RWPE2 (cell line): ENCODE measurements around the gene PDE4C.

Source experiments
- ATAC-seq: fragments of 200-7000 bp; cut with Tn5 transposase; 3 replicates; pipeline ENCODE4 v1.9.1; 2021; ENCODE audit warnings: low read depth
- DNase-seq: peaks from one replicate; pipeline ENCODE4 v3.0.0-alpha.2; 2020; ENCODE audit warnings: low spot score
- H3K27ac ChIP-seq: fragments of 450-650 bp; 2 replicates; pipeline ENCODE4 v1.5.1; 2017; ENCODE audit warnings: mild to moderate bottlenecking; ENCODE audit not compliant: poor library complexity, severe bottlenecking
- H3K27me3 ChIP-seq: fragments of 250-450 bp; sonication (Bioruptor Pico); 2 replicates; pipeline ENCODE4 v1.5.1; 2021; ENCODE audit warnings: mild to moderate bottlenecking, moderate library complexity; ENCODE audit not compliant: insufficient read depth, poor library complexity, severe bottlenecking
- H3K36me3 ChIP-seq: fragments of 250-450 bp; sonication (Bioruptor Pico); 2 replicates; pipeline ENCODE4 v1.5.1; 2020; ENCODE audit warnings: low read depth, mild to moderate bottlenecking, moderate library complexity
- H3K4me1 ChIP-seq: fragments of 250-450 bp; sonication (Bioruptor Pico); 2 replicates; pipeline ENCODE4 v1.5.1; 2021; ENCODE audit warnings: mild to moderate bottlenecking, moderate library complexity; ENCODE audit not compliant: insufficient read depth, poor library complexity, severe bottlenecking
- H3K4me3 ChIP-seq: fragments of 250-450 bp; sonication (Bioruptor Pico); 2 replicates; pipeline ENCODE4 v1.5.1; 2021; ENCODE audit warnings: mild to moderate bottlenecking, moderate library complexity; ENCODE audit not compliant: severe bottlenecking
- H3K9me3 ChIP-seq: fragments of 250-450 bp; sonication (Bioruptor Pico); 2 replicates; pipeline ENCODE4 v1.5.1; 2021; ENCODE audit warnings: mild to moderate bottlenecking, moderate library complexity; ENCODE audit not compliant: severe bottlenecking
- TF ChIP-seq, protein P1 (sequence below): fragments of 450-650 bp; IDR thresholded peaks from one replicate; pipeline ENCODE4 v1.5.1; 2017; ENCODE audit warnings: mild to moderate bottlenecking, moderate library complexity; ENCODE audit not compliant: poor library complexity, severe bottlenecking

PDE4C gene

DNA sequence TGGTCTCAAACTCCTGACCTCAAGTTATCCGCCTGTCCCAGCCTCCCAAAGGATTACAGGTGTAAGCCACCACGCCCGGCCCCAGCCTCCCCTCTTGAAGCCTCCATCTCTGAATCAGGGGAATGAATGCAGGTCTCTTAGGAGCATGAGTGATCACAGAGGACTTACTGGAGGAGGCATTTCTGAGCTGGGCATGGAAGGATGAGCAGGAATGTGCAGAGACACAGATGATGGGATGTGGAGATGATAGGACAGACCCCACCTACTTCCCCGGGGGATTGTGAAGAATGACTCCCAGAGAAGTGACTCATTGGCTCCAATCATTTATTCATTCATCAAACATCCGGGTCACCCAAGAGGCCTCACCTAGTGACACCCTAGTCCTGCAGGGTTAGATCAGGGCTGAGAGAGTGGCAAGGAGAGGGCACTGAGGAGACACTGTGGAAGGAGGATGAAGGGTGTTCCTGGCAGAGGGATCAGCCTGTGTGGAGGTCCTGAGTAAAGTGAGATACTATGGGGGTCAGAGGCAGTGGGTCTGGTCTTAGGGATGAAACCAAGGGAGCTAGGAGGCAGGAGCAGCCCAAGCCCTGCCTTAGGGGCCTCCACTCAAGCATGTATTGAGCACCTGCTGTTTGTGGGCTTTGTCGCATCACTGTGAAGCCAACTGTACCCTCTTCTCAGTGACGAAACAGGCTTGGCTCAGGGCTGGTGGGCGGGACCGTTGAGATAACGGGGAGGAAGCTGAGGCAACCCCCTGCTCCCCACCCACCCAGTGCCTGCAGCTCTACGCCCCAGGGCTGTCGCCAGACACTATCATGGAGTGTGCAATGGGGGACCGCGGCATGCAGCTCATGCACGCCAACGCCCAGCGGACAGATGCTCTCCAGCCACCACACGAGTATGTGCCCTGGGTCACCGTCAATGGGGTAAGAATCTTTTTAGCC lies 49.6 kb downstream of the PDE4C start:
- TF ChIP-seq, protein P1, sequence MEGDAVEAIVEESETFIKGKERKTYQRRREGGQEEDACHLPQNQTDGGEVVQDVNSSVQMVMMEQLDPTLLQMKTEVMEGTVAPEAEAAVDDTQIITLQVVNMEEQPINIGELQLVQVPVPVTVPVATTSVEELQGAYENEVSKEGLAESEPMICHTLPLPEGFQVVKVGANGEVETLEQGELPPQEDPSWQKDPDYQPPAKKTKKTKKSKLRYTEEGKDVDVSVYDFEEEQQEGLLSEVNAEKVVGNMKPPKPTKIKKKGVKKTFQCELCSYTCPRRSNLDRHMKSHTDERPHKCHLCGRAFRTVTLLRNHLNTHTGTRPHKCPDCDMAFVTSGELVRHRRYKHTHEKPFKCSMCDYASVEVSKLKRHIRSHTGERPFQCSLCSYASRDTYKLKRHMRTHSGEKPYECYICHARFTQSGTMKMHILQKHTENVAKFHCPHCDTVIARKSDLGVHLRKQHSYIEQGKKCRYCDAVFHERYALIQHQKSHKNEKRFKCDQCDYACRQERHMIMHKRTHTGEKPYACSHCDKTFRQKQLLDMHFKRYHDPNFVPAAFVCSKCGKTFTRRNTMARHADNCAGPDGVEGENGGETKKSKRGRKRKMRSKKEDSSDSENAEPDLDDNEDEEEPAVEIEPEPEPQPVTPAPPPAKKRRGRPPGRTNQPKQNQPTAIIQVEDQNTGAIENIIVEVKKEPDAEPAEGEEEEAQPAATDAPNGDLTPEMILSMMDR = no peak
- H3K36me3 ChIP-seq = no peaks in the 10 kb centered on the region
- H3K27me3 ChIP-seq = no peaks in the 10 kb centered on the region
- H3K9me3 ChIP-seq = no peaks in the 10 kb centered on the region
- peaks cover 3% of the 10 kb centered on the region for H3K4me1 ChIP-seq
- DNase-seq (no peak), ATAC-seq (no peak)
- H3K4me3 ChIP-seq = no peak overlapping the region
- no peak overlapping the region for H3K27ac ChIP-seq

DNA sequence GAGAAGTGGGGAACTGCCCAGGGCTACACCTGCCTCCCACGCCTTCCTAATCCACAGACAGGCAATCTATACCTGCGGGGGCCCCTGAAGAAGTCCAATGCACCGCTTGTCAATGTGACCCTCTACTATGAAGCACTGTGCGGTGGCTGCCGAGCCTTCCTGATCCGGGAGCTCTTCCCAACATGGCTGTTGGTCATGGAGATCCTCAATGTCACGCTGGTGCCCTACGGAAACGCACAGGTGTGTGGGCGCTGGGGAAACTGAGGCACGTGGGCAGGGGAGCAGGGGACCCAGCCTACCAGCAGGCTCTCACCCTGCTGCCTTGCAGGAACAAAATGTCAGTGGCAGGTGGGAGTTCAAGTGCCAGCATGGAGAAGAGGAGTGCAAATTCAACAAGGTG lies 51.3 kb downstream of the PDE4C start:
- Histone ChIP-seq H3K9me3 (no peaks in the 10 kb centered on the region), H3K4me3 (no peak overlapping the region), H3K27ac (no peak overlapping the region), H3K27me3 (no peaks in the 10 kb centered on the region), H3K4me1 (peaks cover 3% of the 10 kb centered on the region), H3K36me3 (no peaks in the 10 kb centered on the region; the same call in 1 of the 2 replicates)
- ATAC-seq (no peak), DNase-seq (peak; percentile 46)
- TF ChIP-seq, protein P1 = no peak
